Measurements from ENCODE around the gene CRYGS.
A peak's percentile ranks its signal among the peaks of the same experiment; 100 is the strongest.

Gene CRYGS

GRCh38 chr3:186566772-186567071 lies 22.5 kb upstream of the CRYGS start:
- peak overlapping the region; percentile 93 for H3K27ac ChIP-seq
- ChIA-PET CTCF (interaction anchor here (0.6 to 1.1 kb wide), 2 partner anchors 50 to 567 kb away, joined by 3 to 5 read pairs; no protein-coding TSS in a partner anchor), POLR2A (ENCODE audit: low non-redundant PET) (interaction anchor here (0.6 kb wide), 1 partner anchor 370 kb away, joined by 3 read pairs; no protein-coding TSS in a partner anchor)
- DNase-seq (ENCODE audit: low spot score) = no peak
- no peak for TF ChIP-seq CTCF (conservative IDR thresholded peaks at IDR 0.05; ENCODE audit: low read depth)

GRCh38 chr3:186564586-186564985 lies 20.4 kb upstream of the CRYGS start:
- H3K27ac ChIP-seq = no peak overlapping the region
- TF ChIP-seq CTCF (conservative IDR thresholded peaks at IDR 0.05; ENCODE audit: low read depth) = no peak
- ChIA-PET POLR2A (ENCODE audit: low non-redundant PET) (no interaction called here), CTCF (interaction anchor here (0.6 kb wide), 1 partner anchor 171 kb away, joined by 3 read pairs; no protein-coding TSS in a partner anchor)
- no peak for DNase-seq (ENCODE audit: low spot score)

GRCh38 chr3:186552408-186553031 lies 8.3 kb upstream of the CRYGS start:
- POLR2A ChIA-PET (ENCODE audit: low non-redundant PET) = no interaction called here
- CTCF ChIA-PET = interaction anchor here (0.7 to 0.8 kb wide), 2 partner anchors 35 to 39 kb away, joined by 6 read pairs; no protein-coding TSS in a partner anchor
- H3K27ac ChIP-seq = no peak overlapping the region
- DNase-seq (ENCODE audit: low spot score) = no peak
- no peak for TF ChIP-seq CTCF (conservative IDR thresholded peaks at IDR 0.05; ENCODE audit: low read depth)

- no peak overlapping the region for H3K27ac ChIP-seq
- TF ChIP-seq CTCF (conservative IDR thresholded peaks at IDR 0.05; ENCODE audit: low read depth) = no peak
- ChIA-PET CTCF (interaction anchor here (0.8 kb wide), 1 partner anchor 34 kb away, joined by 6 read pairs; no protein-coding TSS in a partner anchor), POLR2A (ENCODE audit: low non-redundant PET) (no interaction called here)
- DNase-seq (ENCODE audit: low spot score) = no peak
These were observed 7.2 kb upstream of the CRYGS start for GRCh38 chr3:186551387-186551786.

- TF ChIP-seq CTCF (conservative IDR thresholded peaks at IDR 0.05; ENCODE audit: low read depth) = no peak
- POLR2A ChIA-PET (ENCODE audit: low non-redundant PET) = no interaction called here
- CTCF ChIA-PET = interaction anchor here (1.1 kb wide), 1 partner anchor 11 kb away, joined by 3 read pairs; no protein-coding TSS in a partner anchor
- H3K27ac ChIP-seq = no peak overlapping the region
- no peak for DNase-seq (ENCODE audit: low spot score)
These were observed 5.3 kb upstream of the CRYGS start for GRCh38 chr3:186549497-186549896.

- CTCF ChIA-PET = interaction anchor here (0.6 to 3.0 kb wide), 20 partner anchors 9 to 1024 kb away, joined by 3 to 26 read pairs (median 4); no protein-coding TSS in a partner anchor
- no peak overlapping the region for H3K27ac ChIP-seq
- peak; percentile 12; the same call in 1 of the 2 replicates for TF ChIP-seq CTCF (conservative IDR thresholded peaks at IDR 0.05; ENCODE audit: low read depth)
- POLR2A ChIA-PET (ENCODE audit: low non-redundant PET) = no interaction called here
- DNase-seq (ENCODE audit: low spot score) = peak; percentile 34
These were observed 3.3 kb downstream of the CRYGS start for GRCh38 chr3:186540835-186541226.

All from RWPE1 (cell line).